Type B pancreatic cell (in vitro differentiated cells): Measurements from ENCODE around the gene PIK3R3. TPM values are rescaled to one million over a fixed set of nuclear protein-coding genes. Genes with fewer than 3 reads are reported as not detected.
A peak's percentile ranks its signal among the peaks of the same experiment; 100 is the strongest.

Experiments used
- DNase-seq: peaks from one replicate; pipeline ENCODE4 v3.0.0; 2021; ENCODE audit warnings: mixed read lengths; ENCODE audit not compliant: unreplicated experiment; ENCODE audit errors: extremely low spot score
- H3K27ac Mint-ChIP-seq: 2 replicates; pipeline ENCODE4 v1.8.0; 2021; ENCODE audit warnings: mild to moderate bottlenecking, mixed read lengths
- H3K27me3 Mint-ChIP-seq: 2 replicates; pipeline ENCODE4 v1.8.0; 2021; ENCODE audit warnings: mixed read lengths
- H3K36me3 Mint-ChIP-seq: 2 replicates; pipeline ENCODE4 v1.8.0; 2021; ENCODE audit warnings: mixed read lengths
- H3K4me1 Mint-ChIP-seq: one replicate; pipeline ENCODE4 v1.8.0; 2021; ENCODE audit warnings: mixed read lengths; ENCODE audit not compliant: unreplicated experiment
- H3K4me3 Mint-ChIP-seq: 2 replicates; pipeline ENCODE4 v1.8.0; 2021; ENCODE audit warnings: mild to moderate bottlenecking, mixed read lengths
- H3K9me3 Mint-ChIP-seq: 2 replicates; pipeline ENCODE4 v1.8.0; 2021; ENCODE audit warnings: mixed read lengths
- long read RNA-seq: library from polyadenylated mRNA; unstranded; transcript quantifications from one replicate; pipeline ENCODE4 v2.0.0, GENCODE V29; 2020
- total RNA-seq: library from RNA; stranded (reverse); gene quantifications from 2 replicates; pipeline ENCODE4 v1.2.1, GENCODE V29; 2021; ENCODE audit warnings: low replicate concordance
- TF ChIP-seq, protein P1 (sequence below): fragments of 200-600 bp; sonication (generic); conservative IDR thresholded peaks from 2 replicates; pipeline ENCODE4 v1.5.0; 2021; ENCODE audit warnings: antibody characterized with exemption, mild to moderate bottlenecking

Gene PIK3R3
- total RNA-seq: 14.0 and 47.5 TPM in 2 replicates
- long read RNA-seq, full-length matches to known transcripts: 7 of 33 reads
- long read RNA-seq, partial matches to known transcripts: 22 of 33 reads
- long read RNA-seq, other reads (novel, unspliced or antisense): 4 of 33 reads

DNA sequence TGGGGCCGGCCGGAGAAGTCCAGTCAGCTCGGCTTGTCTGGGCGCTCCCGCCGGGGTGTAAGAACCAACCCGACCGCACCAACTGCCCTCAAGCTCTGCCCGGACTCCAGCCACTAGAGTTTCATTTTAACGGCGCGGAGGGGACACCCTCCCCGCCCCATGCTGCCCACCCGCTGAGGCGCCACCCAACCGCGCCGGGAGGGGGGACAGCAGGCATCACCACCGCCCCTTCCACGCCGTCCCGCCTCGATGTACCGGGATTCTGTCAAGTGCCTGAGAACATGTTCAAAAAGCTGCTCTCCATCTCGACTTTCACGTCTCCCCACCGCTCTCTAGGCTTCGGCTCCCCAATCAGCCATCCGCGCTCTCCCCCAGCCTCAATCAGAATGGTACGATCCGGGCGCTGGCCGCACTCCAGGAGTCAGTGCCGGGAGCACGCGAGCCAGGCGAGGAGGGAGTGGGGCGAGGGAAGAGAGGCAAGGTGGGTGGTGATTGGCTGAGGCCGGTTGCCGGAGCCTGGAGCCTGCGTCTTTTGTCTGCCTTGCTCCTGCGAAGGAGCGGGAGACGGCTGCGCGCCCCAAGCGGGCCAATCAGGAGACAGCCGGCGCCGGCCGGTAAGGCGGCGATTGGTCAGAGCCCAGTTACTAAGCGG lies at the start of gene PIK3R3:
Gene PIK3R3 (minus strand): TSS at position 101 of the 652 bp plus-strand sequence. CDS start 677 bp downstream, outside the sequence.
- no peaks in the 10 kb centered on the region for H3K9me3 Mint-ChIP-seq
- peak within 1 kb of the TSS; percentile 99 for H3K4me3 Mint-ChIP-seq
- peaks cover 37% of the 10 kb centered on the region for H3K4me1 Mint-ChIP-seq
- peaks cover 4% of the 10 kb centered on the region for H3K36me3 Mint-ChIP-seq
- peak within 1 kb of the TSS; percentile 100 for H3K27ac Mint-ChIP-seq
- DNase-seq: peak; percentile 99
- peaks cover 5% of the 10 kb centered on the region for H3K27me3 Mint-ChIP-seq
- TF ChIP-seq, protein P1, sequence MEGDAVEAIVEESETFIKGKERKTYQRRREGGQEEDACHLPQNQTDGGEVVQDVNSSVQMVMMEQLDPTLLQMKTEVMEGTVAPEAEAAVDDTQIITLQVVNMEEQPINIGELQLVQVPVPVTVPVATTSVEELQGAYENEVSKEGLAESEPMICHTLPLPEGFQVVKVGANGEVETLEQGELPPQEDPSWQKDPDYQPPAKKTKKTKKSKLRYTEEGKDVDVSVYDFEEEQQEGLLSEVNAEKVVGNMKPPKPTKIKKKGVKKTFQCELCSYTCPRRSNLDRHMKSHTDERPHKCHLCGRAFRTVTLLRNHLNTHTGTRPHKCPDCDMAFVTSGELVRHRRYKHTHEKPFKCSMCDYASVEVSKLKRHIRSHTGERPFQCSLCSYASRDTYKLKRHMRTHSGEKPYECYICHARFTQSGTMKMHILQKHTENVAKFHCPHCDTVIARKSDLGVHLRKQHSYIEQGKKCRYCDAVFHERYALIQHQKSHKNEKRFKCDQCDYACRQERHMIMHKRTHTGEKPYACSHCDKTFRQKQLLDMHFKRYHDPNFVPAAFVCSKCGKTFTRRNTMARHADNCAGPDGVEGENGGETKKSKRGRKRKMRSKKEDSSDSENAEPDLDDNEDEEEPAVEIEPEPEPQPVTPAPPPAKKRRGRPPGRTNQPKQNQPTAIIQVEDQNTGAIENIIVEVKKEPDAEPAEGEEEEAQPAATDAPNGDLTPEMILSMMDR: no peak

DNA sequence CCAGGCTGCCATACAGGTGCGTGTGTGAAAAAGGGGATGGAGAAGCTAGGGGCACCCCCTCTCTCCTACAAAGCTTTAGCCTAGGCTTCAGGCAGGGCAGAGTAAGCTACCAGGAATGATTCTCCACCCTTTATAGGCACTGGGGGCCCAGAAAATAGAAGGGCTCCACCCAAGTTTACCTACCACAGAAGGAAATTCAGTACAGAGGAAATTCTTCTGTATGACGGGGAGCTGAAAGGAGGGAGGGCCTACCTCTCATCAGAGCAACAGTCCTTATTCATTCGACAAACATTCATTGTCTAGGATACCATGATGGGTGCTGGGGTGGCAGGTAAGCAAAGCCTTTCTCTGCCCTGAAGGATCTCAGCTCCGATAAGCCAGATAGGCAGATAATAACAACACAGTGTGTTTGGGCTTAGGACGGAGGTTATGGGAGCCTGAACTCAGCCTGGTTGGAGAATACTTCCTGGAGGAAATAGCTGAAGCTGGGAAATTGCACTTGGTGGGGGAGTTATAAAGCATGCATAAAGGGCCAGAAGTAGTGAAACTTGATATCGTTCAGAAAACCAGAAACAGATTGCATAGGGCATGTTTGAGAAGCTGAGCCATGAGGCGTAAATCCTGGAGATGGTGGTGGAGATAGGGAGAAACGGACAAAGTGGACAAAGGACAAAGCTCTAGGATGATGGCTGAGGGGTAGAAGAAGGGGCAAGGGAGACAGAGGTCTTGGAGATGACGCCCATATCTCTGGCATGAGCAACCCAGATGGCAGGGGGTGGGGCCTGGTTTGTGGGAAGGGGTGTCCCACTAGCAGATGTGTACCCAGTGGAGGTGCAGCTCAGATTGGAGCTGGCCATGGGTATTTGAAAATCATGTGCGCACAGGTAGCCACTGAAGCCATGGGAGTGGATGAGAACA lies 49.2 kb upstream of the PIK3R3 start:
- Mint-ChIP-seq H3K9me3 (no peaks in the 10 kb centered on the region), H3K4me3 (peak overlapping the region; percentile 73), H3K36me3 (no peaks in the 10 kb centered on the region), H3K4me1 (peaks cover 18% of the 10 kb centered on the region), H3K27me3 (no peaks in the 10 kb centered on the region), H3K27ac (peak overlapping the region; percentile 81)
- DNase-seq: no peak
- TF ChIP-seq, protein P1: no peak

DNA sequence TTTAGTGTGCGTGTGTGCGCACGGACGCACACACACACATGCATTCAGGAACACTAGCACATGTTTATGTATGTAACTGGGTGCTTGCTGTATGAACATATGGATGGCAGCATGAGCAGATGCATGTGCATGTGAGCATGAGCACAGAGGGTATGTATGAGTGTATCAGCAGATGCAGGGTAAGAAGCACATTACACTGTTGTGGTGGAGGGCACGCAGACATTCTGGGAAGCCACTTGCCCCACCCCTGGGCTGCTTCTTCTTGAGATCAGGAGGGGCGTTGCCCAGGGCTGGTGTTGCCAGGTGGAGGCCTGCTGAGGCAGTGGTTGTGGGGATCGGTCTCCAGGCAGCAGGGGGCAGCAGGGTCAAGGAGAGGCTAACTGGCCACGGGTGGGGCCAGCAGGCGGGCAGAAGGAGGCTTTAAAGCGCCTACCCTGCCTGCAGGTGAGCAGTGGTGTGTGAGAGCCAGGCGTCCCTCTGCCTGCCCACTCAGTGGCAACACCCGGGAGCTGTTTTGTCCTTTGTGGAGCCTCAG lies 47.7 kb upstream of the PIK3R3 start:
- Mint-ChIP-seq H3K4me3 (no peak overlapping the region), H3K36me3 (no peaks in the 10 kb centered on the region), H3K27me3 (no peaks in the 10 kb centered on the region), H3K4me1 (peaks cover 18% of the 10 kb centered on the region), H3K27ac (no peak overlapping the region), H3K9me3 (no peaks in the 10 kb centered on the region)
- DNase-seq: no peak
- TF ChIP-seq, protein P1: no peak

DNA sequence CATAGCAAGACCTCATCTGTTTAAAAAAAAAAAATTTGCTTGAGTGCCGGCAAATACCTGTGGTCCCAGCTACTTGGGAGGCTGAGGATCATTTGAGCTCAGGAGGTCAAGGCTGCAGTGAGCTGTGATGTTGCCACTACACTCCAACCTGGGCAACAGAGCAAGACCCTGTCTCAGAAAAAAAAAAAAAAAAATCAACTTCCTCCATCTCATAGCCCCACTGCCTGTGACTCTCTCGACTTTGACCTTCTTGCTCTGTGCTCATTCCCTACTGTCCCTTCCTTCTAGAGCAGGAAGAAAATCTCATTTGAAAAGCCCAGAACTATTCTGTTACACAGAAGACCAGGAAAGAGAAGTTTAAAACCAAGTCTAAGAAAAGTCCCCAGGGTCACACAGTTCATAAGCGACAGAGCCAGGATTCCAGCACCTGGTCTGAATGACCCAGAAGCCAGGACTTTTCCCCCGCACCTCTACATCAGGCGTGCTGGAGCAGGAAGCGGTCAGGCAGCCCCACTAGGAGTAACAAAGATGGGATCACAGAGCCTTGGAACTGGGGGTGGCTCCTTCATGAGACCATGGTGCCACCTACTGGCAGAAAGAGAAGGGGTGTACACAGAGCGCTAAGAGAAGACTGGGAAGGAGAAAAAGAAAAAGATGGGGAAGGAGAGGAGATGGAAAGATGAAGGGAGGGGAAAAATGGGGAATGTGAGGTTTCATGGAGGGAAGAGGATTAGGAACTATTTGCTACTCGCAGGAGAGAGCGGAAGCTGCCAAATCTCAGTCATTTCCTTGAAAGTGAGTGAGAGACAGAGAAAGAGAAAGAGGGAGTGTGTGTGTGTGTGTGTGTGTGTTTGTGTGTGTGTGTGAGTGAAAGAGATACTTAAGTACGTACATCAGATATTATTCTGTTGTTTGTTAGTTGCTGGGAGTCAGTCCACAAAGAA lies 47.0 kb upstream of the PIK3R3 start:
- Mint-ChIP-seq H3K4me1 (peaks cover 18% of the 10 kb centered on the region), H3K36me3 (no peaks in the 10 kb centered on the region), H3K9me3 (no peaks in the 10 kb centered on the region), H3K4me3 (no peak overlapping the region), H3K27me3 (no peaks in the 10 kb centered on the region), H3K27ac (no peak overlapping the region)
- TF ChIP-seq, protein P1: peak; percentile 95
- no peak for DNase-seq
